NCI-H2081 (cell line): ENCODE measurements around the gene CCL26.
"Not testable (repeated sequence)": the region's sequence is repeated elsewhere in the genome, so short reads cannot be mapped to it uniquely, and the experiment has no call there.

Source experiments
- DNase-seq, 2 experiments: peaks; one replicate each; lab custom pipeline; 2025; lab: John Stamatoyannopoulos, UW

Gene CCL26

GRCh38 chr7:75792567-75792966, 20.6 kb upstream of the CCL26 start:
- DNase-seq = not testable (repeated sequence)

GRCh38 chr7:75789361-75789924, 17.4 kb upstream of the CCL26 start:
- DNase-seq = no peak

DNA sequence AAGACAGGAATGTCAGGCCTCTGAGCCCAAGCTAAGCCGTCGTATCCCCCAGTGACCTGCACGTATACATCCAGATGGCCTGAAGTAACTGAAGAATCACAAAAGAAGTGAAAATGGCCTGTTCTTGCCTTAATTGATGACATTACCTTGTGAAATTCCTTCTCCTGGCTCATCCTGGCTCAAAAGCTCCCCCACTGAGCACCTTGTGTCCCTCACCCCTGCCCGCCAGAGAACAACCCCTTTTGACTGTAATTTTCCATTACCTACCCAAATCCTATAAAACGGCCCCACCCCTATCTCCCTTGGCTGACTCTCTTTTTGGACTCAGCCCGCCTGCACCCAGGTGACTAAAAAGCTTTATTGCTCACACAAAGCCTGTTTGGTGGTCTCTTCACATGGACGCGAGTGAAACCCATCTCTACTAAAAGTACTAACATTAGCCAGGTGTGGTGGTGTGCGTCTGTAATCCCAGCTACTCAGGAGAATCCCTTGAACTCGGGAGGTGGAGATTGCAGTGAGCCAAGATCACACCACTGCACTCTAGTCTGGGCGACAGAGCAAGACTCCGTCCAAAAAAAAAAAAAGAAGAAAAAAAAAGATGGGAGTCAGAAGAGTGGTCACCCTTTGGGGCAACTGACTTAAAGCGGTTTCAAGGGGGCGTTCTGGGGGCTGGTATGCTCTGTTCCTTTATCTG, 16.3 kb upstream of the CCL26 start:
- not testable (repeated sequence) for DNase-seq

DNA sequence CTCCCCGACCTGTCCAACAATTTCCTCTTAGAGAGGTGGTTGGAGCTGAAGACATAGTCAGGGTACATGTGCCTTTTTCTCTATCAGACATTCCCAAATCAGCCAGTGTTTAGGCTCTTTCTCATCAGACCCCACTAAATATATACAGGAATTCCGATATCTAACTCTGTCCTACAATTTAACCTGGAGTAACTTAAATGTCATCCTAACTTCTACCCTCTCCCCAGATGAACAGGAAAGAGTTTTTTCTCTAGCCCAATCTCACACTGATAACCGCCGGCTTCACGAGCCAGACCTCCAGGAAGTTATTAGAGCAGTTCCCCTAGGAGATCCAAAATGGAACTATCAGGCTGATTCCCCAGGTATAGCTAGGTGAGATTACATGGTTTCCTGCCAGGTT, 11.0 kb upstream of the CCL26 start:
- DNase-seq = not testable (repeated sequence)

GRCh38 chr7:75780647-75781273, 8.7 kb upstream of the CCL26 start:
- not testable (repeated sequence) for DNase-seq

- DNase-seq = not testable (repeated sequence)
Observed at GRCh38 chr7:75779516-75779915, 7.5 kb upstream of the CCL26 start.

DNA sequence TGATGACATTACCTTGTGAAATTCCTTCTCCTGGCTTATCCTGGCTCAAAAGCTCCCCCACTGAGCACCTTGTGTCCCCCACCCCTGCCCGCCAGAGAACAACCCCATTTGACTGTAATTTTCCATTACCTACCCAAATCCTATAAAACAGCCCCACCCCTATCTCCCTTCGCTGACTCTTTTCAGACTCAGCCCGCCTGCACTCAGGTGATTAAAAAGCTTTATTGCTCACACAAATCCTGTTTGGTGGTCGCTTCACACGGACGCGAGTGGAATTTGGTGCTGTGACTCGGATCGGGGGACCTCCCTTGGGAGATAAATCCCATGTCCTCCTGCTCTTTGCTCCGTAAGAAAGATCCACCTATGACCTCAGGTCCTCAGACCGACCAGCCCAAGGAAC, 7.0 kb upstream of the CCL26 start:
- DNase-seq = not testable (repeated sequence)

DNA sequence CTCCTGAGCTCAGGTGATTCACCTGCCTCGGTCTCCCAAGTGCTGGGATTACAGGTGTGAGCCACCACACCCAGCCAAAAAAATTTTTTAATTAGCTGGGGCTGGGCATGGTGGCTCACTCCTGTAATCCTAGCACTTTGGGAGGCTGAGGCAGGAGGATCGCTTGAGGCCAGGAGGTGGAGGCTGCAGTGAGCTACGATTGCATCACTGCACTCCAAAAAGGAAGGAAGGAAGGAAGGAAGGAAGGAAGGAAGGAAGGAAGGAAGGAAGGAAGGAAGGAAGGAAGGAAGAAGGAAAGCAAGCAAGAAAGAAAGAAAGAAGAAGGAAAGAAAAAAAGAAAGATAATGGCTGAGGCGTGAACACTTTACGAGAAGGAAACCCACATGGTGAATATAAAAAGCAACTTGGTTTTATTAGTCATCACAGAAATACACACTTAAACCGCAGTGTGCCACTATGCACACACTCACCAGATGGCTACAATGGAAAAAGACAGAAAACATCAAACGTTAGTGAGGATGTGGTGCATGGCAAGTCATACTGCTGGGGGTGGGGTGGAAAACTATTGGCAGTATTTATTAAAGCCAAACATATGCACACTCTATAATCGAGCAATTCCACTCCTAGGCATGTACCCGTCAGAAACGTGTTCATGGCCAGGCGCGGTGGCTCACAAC, 4.4 kb upstream of the CCL26 start:
- DNase-seq = no peak

DNA sequence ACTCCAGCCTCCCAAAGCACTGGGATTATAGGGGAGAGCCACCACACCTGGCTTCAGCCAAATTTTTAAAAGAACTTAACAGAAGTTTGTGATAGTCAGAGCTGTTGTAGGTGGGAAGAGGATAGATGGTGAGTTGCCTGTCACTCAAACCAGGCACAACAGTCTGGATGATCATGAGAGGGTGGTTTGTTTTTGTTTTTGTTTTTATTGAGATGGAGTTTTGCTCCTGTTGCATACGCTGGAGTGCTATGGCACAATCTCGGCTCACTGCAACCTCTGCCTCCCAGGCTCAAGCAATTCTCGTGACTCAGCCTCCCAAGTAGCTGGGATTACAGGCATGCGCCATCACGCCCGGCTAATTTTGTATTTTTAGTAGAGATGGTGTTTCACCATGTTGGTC, 1.9 kb upstream of the CCL26 start:
- not testable (repeated sequence) for DNase-seq

GRCh38 chr7:75771224-75771623, 787 bp downstream of the CCL26 start:
- DNase-seq = no peak

DNA sequence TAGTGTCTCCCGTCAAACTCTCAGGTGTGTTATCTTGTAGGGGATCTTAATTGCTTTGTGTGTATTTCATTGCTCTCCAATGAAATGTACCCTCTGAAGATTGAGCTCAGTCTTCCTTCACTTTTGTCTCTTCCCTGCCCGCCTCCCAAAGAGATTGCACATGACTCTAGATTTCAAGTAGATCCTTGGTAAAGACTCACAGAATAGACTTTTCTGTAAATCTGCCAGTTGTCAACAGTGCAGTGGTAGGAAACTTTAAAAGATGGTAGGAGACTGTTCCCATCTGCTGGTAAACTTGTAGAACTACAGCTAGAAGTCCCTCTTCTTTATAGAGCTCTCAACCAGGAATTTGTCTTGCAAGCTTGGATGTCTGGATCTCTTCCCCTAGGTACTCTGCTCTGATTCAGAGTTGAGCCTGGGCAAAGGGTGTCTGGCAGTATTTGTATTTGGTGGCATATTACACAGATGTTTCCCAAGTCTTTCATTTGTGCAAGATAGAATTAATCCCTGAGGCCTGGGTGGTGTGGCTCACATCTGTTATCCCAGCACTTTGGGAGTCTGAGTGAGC, 9.6 kb downstream of the CCL26 start:
- DNase-seq = peak; percentile 61 to 66

DNA sequence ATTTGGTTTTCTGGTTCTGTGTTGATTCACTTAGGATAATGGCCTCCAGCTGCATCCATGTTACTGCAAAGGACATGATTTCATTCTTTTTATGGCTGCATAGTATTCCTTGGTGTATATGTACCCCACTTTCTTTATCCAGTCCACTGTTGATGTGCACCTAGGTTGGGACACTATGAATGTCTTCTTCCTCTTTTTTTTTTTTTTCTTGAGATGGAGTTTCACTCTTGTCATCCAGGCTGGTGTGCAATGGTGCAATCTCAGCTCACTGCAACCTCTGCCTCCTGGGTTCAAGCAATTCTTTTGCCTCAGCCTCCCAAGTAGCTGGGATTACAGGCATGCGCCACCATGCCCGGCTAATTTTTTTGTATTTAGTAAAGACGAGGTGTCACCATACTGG, 10.2 kb downstream of the CCL26 start:
- DNase-seq = not testable (repeated sequence)

DNA sequence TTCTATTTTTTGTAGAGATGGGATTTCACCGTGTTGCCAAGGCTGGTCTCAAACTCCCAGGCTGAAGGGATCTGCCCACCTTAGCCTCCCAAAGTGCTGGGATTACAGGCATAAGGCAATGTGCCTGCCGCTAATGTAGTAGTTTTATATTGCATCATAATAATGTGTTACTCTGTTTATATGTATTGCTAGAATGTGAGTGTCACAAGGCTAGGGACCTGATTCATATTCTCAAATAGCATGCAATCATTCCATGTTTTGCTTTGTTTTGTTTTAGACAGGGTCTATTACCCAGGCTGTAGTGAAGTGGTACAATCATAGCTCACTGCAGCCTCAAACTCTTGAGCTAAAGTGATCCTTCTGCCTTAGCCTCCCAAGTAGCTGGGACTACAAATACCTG, 13.5 kb downstream of the CCL26 start:
- DNase-seq = no peak

GRCh38 chr7:75757860-75758259, 14.2 kb downstream of the CCL26 start:
- DNase-seq = no peak

- peak; percentile 15 to 29 for DNase-seq
Observed at GRCh38 chr7:75756991-75757676, 14.9 kb downstream of the CCL26 start.

DNA sequence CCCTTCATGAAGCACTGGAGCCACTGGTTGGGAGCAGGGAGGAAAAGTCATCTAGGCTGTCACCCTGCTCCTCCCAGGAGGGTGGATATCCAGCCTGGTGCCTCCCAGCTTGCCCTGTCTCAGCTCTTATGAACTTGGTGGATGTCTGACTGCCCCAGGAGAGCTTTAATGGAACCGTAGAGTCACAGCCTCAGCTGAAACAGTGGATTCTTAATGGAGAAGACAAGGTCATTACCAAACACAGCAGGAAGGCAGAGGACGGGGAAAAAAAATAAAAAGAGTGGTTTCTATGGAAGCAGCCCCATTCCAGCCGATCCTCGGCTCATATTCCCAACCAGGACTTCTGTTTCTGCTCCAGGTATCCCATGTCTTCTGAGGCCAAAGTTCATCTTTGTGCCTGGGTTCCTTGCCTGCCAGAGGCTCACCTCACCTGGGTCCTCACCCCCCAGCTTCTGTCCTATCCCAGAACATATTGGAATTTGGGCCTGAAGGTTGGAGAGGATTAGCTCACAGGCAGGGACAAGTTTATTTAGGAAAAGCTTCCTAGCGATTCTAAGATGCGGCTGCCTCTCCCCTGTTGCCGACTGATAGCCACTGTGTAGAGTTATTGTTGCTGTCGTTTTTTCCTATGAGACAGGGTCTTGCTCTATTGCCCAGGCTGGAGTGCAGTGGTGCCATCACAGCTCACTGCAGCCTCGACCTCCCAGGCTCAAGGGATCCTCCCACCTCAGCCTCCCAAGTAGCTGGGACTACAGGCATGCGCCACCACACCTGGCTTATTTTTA, 15.6 kb downstream of the CCL26 start:
- no peak for DNase-seq

- no peak for DNase-seq
Observed at GRCh38 chr7:75743455-75743859, 28.6 kb downstream of the CCL26 start.

DNA sequence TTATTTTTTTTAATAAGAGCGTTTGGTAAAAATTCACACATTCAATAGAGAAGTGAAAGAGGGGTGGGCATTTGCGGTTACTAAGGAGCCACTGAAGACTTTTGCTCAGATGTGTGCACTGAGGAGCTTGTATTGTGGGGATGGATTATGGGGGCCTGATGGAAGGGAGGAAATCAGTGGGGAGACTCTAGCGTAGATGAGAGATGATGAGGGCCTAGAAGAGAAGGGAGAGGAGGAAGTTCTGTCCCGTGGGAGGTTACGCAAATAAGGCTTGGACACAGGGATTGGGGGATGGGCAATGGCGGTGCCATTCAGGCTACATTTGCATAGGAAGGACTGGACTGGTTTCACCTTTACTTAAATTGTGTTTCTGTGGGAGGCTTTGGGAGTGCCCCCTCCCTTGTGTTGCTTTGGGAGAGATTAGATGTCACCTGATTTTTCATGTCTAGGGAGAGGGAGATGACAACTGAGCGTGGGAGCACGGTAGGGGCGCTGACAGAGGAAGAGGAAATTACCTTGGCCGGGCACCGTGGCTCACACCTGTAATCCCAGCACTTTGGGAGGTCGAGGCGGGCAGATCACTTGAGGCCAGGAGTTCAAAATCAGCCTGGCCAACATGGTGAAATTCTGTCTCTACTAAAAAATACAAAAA, 31.0 kb downstream of the CCL26 start:
- no peak for DNase-seq

- DNase-seq = no peak
Observed at GRCh38 chr7:75739796-75740672, 32.0 kb downstream of the CCL26 start.
